T-cell (primary cell): ENCODE results near the gene SMURF1. TPM values are rescaled to one million over a fixed set of nuclear protein-coding genes. Genes with fewer than 3 reads are reported as not detected.

Source experiments
- ATAC-seq, 4 experiments: fragments of 200-7000 bp in 3 of 4; fragments of 150-1000 bp in 1 of 4; cut with Tn5 transposase; replicated peaks in 1 of 4; 1 replicate in 3 of 4; 2 replicates in 1 of 4; pipeline ENCODE4 v1.10.0; 2021; ENCODE audit warnings: moderate library complexity in 3 of 4, mild to moderate bottlenecking in 2 of 4, moderate number of reproducible peaks in 1 of 4
- CTCF ChIA-PET, 2 donors: fragments of 300-600 bp; sonication (Branson Sonifier 250); formaldehyde crosslinking; loops; one replicate each; lab custom pipeline; 2022; ENCODE audit warnings: antibody characterized with exemption in 2 of 2; lab: Charles Lee
- POLR2A ChIA-PET, 2 donors: fragments of 300-600 bp; sonication (Branson Sonifier 250); formaldehyde crosslinking; loops; one replicate each; lab custom pipeline; 2022; ENCODE audit warnings: antibody characterized with exemption in 2 of 2; lab: Charles Lee
- DNase-seq, 35 experiments: peaks; one replicate each; pipeline versions ENCODE4 v3.0.0 to v3.0.0-alpha.2; 2013 to 2023
- H3K27ac ChIP-seq: one replicate; pipeline ENCODE4 v1.5.1; 2013; ENCODE audit warnings: low read length
- H3K27me3 ChIP-seq, 2 experiments: replicated peaks in 1 of 2; 1 replicate in 1 of 2; 2 replicates in 1 of 2; pipeline versions ENCODE4 v1.6.1 to v1.7.0; 2013; ENCODE audit warnings: low read length in 1 of 2, mixed read lengths in 1 of 2; ENCODE audit not compliant: control insufficient read depth in 2 of 2, insufficient read depth in 2 of 2; ENCODE audit errors: extremely low read depth in 1 of 2
- H3K36me3 ChIP-seq, 2 donors: 1 replicate in 1 of 2; 2 replicates in 1 of 2; pipeline versions ENCODE4 v1.6.1 to v1.7.0; 2013; ENCODE audit warnings: low read length in 1 of 2; ENCODE audit not compliant: control insufficient read depth in 2 of 2, insufficient read depth in 1 of 2; ENCODE audit errors: extremely low read depth in 1 of 2
- H3K4me1 ChIP-seq, 2 experiments: 1 replicate in 1 of 2; 2 replicates in 1 of 2; pipeline versions ENCODE4 v1.6.1 to v1.7.0; 2013; ENCODE audit warnings: low read length in 2 of 2, mixed read lengths in 1 of 2; ENCODE audit not compliant: insufficient read depth in 2 of 2, control insufficient read depth in 1 of 2; ENCODE audit errors: extremely low read depth in 1 of 2
- H3K4me3 ChIP-seq, 2 donors: 1 replicate in 1 of 2; 2 replicates in 1 of 2; pipeline versions ENCODE4 v1.5.1 to v1.7.0; 2013; ENCODE audit warnings: mild to moderate bottlenecking in 2 of 2, low read length in 1 of 2, moderate library complexity in 1 of 2; ENCODE audit not compliant: control insufficient read depth in 1 of 2; ENCODE audit errors: extremely low read depth in 1 of 2
- H3K9me3 ChIP-seq: 2 replicates; pipeline ENCODE4 v1.7.0; 2013
- H3K27ac Mint-ChIP-seq, 2 donors: one replicate each; pipeline ENCODE4 v1.8.0; 2020 to 2021; ENCODE audit warnings: mild to moderate bottlenecking in 2 of 2, mixed read lengths in 2 of 2
- H3K27me3 Mint-ChIP-seq, 2 donors: one replicate each; pipeline ENCODE4 v1.8.0; 2021 to 2022; ENCODE audit warnings: mixed read lengths in 2 of 2
- H3K36me3 Mint-ChIP-seq: one replicate; pipeline ENCODE4 v1.8.0; 2021; ENCODE audit warnings: mixed read lengths
- H3K4me1 Mint-ChIP-seq, 3 donors: one replicate each; pipeline ENCODE4 v1.8.0; 2020 to 2022; ENCODE audit warnings: mixed read lengths in 3 of 3, mild to moderate bottlenecking in 1 of 3
- H3K4me3 Mint-ChIP-seq, 3 donors: one replicate each; pipeline ENCODE4 v1.8.0; 2020 to 2022; ENCODE audit warnings: mild to moderate bottlenecking in 3 of 3, mixed read lengths in 3 of 3, moderate library complexity in 3 of 3
- H3K9me3 Mint-ChIP-seq, 3 donors: one replicate each; pipeline ENCODE4 v1.8.0; 2020 to 2022; ENCODE audit warnings: mixed read lengths in 3 of 3
- WGBS: methylation state at CpG from one replicate; pipeline ENCODE4 v1.1.5; 2013; ENCODE audit warnings: missing lambda C conversion rate; ENCODE audit not compliant: insufficient coverage; 5-methylcytosine and 5-hydroxymethylcytosine counted together
- total RNA-seq, 35 experiments: library from RNA in 6 of 35; stranded (reverse) in 6 of 35; fragments of 120-200 nt in 1 of 35; gene quantifications; one replicate each; pipeline versions ENCODE4 v1.2.1 to v1.2.4 and lab custom pipeline; 2013 to 2026

SMURF1 gene
- total RNA-seq, 5 donors from 2014 or later (not counting 1 experiment from before 2014, with no cell fraction given), result 21.6 to 26.4 (median 22.7) TPM

GRCh38 chr7:99039384-99039891 is 104.5 kb downstream of the SMURF1 start:
- WGBS, result 100% methylated on average over 2 of the region's 8 CpGs
- H3K27me3 Mint-ChIP-seq, result no peaks in the 10 kb centered on the region
- no peak overlapping the region for H3K27ac Mint-ChIP-seq
- peaks cover 76% of the 10 kb centered on the region for H3K36me3 Mint-ChIP-seq
- DNase-seq (no peak), ATAC-seq (no peak)
- Histone ChIP-seq H3K36me3 (peaks cover 18 to 91% of the 10 kb centered on the region in 2 donors), H3K4me1 (peaks cover 0 to 5% of the 10 kb centered on the region in 2 experiments), H3K4me3 (no peak overlapping the region), H3K27ac (no peak overlapping the region), H3K9me3 (no peaks in the 10 kb centered on the region), H3K27me3 (no peaks in the 10 kb centered on the region)
- ChIA-PET CTCF (interaction anchor here (0.6 to 1.3 kb wide), 2 partner anchors 264 to 270 kb away, joined by 3 read pairs; no protein-coding TSS in a partner anchor), POLR2A (interaction anchor here in 1 of 2 donors (0.6 kb wide), 1 partner anchor 15 kb away, joined by 3 read pairs; no protein-coding TSS in a partner anchor)
- no peaks in the 10 kb centered on the region for H3K4me1 Mint-ChIP-seq
- H3K9me3 Mint-ChIP-seq, result no peaks in the 10 kb centered on the region
- no peak overlapping the region for H3K4me3 Mint-ChIP-seq

GRCh38 chr7:99038086-99038855 is 105.6 kb downstream of the SMURF1 start:
- Histone ChIP-seq H3K36me3 (peaks cover 24 to 93% of the 10 kb centered on the region in 2 donors), H3K9me3 (no peaks in the 10 kb centered on the region), H3K4me3 (no peak overlapping the region), H3K27ac (no peak overlapping the region), H3K4me1 (peaks cover 0 to 5% of the 10 kb centered on the region in 2 experiments), H3K27me3 (no peaks in the 10 kb centered on the region)
- CTCF ChIA-PET, result interaction anchor here (0.6 to 0.7 kb wide), 2 partner anchors 265 to 273 kb away, joined by 3 to 4 read pairs; no protein-coding TSS in a partner anchor
- WGBS, result 95% methylated on average over 25 of the region's 25 CpGs
- Mint-ChIP-seq H3K27ac (no peak overlapping the region), H3K36me3 (peaks cover 71% of the 10 kb centered on the region), H3K9me3 (no peaks in the 10 kb centered on the region), H3K4me1 (no peaks in the 10 kb centered on the region), H3K4me3 (no peak overlapping the region), H3K27me3 (no peaks in the 10 kb centered on the region)
- no peak for DNase-seq
- no peak for ATAC-seq
- POLR2A ChIA-PET, result interaction anchor here in 1 of 2 donors (0.7 kb wide), 2 partner anchors 139 to 288 kb away, joined by 7 to 10 read pairs; no protein-coding TSS in a partner anchor

GRCh38 chr7:99037327-99037940 is 106.5 kb downstream of the SMURF1 start:
- peaks cover 62% of the 10 kb centered on the region for H3K36me3 Mint-ChIP-seq
- no peaks in the 10 kb centered on the region for H3K9me3 ChIP-seq
- no peaks in the 10 kb centered on the region for H3K27me3 Mint-ChIP-seq
- peaks cover 24 to 93% of the 10 kb centered on the region in 2 donors for H3K36me3 ChIP-seq
- no peak overlapping the region for H3K27ac ChIP-seq
- POLR2A ChIA-PET, result no interaction called here
- no peak overlapping the region for H3K4me3 Mint-ChIP-seq
- 97% methylated on average over 16 of the region's 16 CpGs for WGBS
- CTCF ChIA-PET, result no interaction called here
- no peak overlapping the region for H3K4me3 ChIP-seq
- H3K4me1 Mint-ChIP-seq, result no peaks in the 10 kb centered on the region
- ATAC-seq (no peak), DNase-seq (no peak)
- peaks cover 0 to 5% of the 10 kb centered on the region in 2 experiments for H3K4me1 ChIP-seq
- H3K9me3 Mint-ChIP-seq, result no peaks in the 10 kb centered on the region
- H3K27me3 ChIP-seq, result no peaks in the 10 kb centered on the region
- H3K27ac Mint-ChIP-seq, result no peak overlapping the region

- H3K4me3 Mint-ChIP-seq, result no peak overlapping the region
- H3K27ac Mint-ChIP-seq, result no peak overlapping the region
- H3K27me3 ChIP-seq, result no peaks in the 10 kb centered on the region
- ChIA-PET POLR2A (interaction anchor here (0.5 to 0.7 kb wide), 2 partner anchors 92 to 293 kb away, joined by 3 to 7 read pairs; no protein-coding TSS in a partner anchor), CTCF (interaction anchor here (0.6 kb wide), 2 partner anchors 13 to 524 kb away, joined by 3 read pairs; no protein-coding TSS in a partner anchor)
- H3K36me3 ChIP-seq, result peaks cover 26 to 93% of the 10 kb centered on the region in 2 donors
- WGBS, result 96% methylated on average over 11 of the region's 11 CpGs
- no peaks in the 10 kb centered on the region for H3K27me3 Mint-ChIP-seq
- no peak for ATAC-seq
- no peak overlapping the region for H3K4me3 ChIP-seq
- no peaks in the 10 kb centered on the region for H3K9me3 ChIP-seq
- H3K27ac ChIP-seq, result no peak overlapping the region
- no peaks in the 10 kb centered on the region for H3K4me1 Mint-ChIP-seq
- peaks cover 57% of the 10 kb centered on the region for H3K36me3 Mint-ChIP-seq
- H3K9me3 Mint-ChIP-seq, result no peaks in the 10 kb centered on the region
- peaks cover 0 to 5% of the 10 kb centered on the region in 2 experiments for H3K4me1 ChIP-seq
- no peak for DNase-seq
Measured at GRCh38 chr7:99036546-99037111, 107.3 kb downstream of the SMURF1 start.

- Histone ChIP-seq H3K36me3 (peaks cover 26 to 93% of the 10 kb centered on the region in 2 donors), H3K9me3 (no peaks in the 10 kb centered on the region), H3K4me1 (peaks cover 0 to 5% of the 10 kb centered on the region in 2 experiments), H3K27ac (no peak overlapping the region), H3K27me3 (no peaks in the 10 kb centered on the region), H3K4me3 (no peak overlapping the region)
- H3K9me3 Mint-ChIP-seq, result no peaks in the 10 kb centered on the region
- H3K27me3 Mint-ChIP-seq, result no peaks in the 10 kb centered on the region
- H3K4me1 Mint-ChIP-seq, result no peaks in the 10 kb centered on the region
- peak overlapping the region in 1 of 3 donors; percentile 3 for H3K4me3 Mint-ChIP-seq
- CTCF ChIA-PET, result interaction anchor here (0.6 kb wide), 2 partner anchors 12 to 524 kb away, joined by 3 read pairs; no protein-coding TSS in a partner anchor
- DNase-seq (no peak), ATAC-seq (no peak)
- 95% methylated on average over 21 of the region's 26 CpGs for WGBS
- POLR2A ChIA-PET, result interaction anchor here (0.5 to 0.7 kb wide), 3 partner anchors 15 to 294 kb away, joined by 3 to 7 read pairs (median 3); no protein-coding TSS in a partner anchor
- no peak overlapping the region for H3K27ac Mint-ChIP-seq
- H3K36me3 Mint-ChIP-seq, result peaks cover 61% of the 10 kb centered on the region
Measured at GRCh38 chr7:99035723-99036545, 108.0 kb downstream of the SMURF1 start.
